Measurements from ENCODE around the gene LASP1NB.
"Not testable (repeated sequence)": the region's sequence is repeated elsewhere in the genome, so short reads cannot be mapped to it uniquely, and the experiment has no call there.

Gene LASP1NB

DNA sequence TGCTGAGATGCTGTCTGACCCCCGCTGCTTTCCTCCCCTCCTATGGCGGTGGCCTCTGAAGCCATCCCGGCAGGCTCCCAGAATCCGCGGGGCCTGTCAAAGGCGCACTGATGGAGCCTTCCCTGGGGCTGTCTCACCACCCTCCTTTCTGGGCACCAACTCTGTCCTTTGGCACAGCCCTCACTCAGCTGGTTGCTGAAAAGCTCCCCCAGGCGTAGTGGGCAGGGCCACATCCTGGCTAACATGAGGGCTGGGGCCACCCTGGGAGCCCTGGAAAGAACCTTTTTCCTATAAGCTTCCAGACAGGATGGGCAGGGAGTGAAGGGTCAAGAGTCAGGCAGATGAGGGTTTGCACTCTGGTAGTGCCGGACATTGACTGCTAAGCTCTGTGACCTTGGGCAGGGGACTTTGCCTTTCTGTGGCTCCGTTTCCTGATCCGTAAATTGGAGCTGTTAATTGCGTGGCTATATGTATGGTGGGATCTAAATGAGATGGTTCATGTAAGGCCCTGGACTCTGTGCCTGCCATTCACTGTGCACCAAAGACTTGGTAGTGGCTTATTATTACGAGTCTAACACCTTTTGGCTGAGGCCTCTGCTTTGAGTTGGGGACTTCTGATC is 27.6 kb upstream of the LASP1NB start:
- DNase-seq = no peak

DNA sequence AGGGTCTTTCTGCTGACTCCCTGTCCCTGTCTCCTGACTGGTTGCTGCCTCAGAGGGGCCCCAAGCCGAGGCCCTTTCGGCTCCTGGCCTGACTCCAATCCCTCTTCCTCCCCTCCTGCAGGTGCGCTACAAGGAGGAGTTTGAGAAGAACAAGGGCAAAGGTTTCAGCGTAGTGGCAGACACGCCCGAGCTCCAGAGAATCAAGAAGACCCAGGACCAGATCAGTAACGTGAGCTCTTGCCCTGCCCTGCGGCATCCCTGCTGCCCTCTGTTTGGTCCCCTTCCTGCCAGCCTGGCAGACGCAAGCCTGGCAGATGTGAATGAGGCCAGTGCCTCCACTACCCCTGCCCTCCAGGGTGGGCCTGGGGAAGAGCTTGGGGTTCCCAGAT is 27.1 kb upstream of the LASP1NB start:
- DNase-seq = no peak

GRCh38 chr17:38898812-38899348 is 26.5 kb upstream of the LASP1NB start:
- peak; percentile 61 to 83 for DNase-seq

GRCh38 chr17:38899421-38899820 is 26.0 kb upstream of the LASP1NB start:
- no peak for DNase-seq

- DNase-seq = peak; percentile 88 to 97
Observed at GRCh38 chr17:38900978-38901656, 24.3 kb upstream of the LASP1NB start.

- DNase-seq = no peak
Observed at GRCh38 chr17:38903404-38903803, 22.0 kb upstream of the LASP1NB start.

DNA sequence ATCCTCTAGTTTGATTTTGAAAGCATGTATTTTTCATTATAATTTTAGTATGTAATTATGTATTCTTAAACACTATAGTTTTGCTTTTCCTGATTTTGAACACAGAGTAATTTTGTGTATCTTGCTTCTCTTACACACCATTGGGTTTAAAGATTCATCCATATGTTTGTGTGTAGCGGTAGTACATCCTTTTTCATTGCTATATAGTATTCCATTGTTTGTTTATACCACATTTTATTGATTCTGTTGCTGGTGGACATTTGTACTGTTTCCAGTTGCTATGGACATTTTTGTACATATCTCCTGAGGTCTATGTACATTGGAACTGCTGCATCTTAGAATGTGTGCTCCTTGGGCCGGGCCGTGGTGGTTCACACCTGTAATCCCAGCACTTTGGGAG is 20.5 kb upstream of the LASP1NB start:
- no peak for DNase-seq

DNA sequence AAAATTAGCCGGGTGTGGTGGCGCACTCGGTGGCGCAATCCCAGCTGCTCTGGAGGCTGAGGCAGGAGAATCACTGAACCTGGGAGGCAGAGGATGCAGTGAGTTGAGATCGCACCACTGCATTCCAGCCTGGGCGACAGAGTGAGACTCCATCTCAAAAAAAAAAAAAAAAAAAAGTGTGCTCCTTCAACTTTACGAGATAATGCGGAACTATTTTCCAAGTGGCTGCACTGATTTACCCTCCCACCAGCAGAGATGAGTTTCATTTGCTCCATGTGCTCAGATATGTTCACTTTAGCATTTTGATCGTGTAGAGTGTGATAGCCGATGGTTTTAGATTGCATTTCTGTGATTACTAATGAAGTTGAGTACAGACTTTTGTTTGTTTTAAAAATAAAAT is 20.0 kb upstream of the LASP1NB start:
- DNase-seq = no peak

GRCh38 chr17:38906460-38907228 is 18.8 kb upstream of the LASP1NB start:
- DNase-seq = peak; percentile 56 to 87

- no peak for DNase-seq
Observed at GRCh38 chr17:38907930-38908675, 17.3 kb upstream of the LASP1NB start.

DNA sequence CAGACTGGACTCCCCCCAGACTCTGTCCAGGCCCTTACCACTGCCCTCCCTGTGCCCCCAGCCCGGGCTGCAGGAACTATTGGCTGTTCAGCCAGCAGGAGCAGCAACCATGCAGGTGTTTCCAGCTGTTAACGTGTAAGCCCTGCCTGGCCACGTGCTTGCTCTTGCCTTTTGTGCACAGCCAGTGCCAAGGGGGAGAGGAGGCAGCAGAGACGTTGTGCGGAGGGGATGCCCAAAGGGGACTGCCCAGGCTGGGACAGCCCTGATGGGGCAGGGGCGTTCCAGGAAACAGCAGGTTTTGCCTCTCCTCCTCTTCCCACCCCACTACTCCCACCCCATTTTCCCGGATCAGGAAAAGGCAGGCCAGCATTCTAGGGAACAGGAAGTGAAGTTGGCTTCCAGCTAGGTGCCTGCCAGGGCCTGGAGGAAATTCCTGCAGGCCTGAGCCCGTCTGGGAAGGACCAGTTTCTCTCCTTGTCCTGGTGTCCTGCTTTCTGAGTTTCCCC is 16.7 kb upstream of the LASP1NB start:
- DNase-seq = no peak

DNA sequence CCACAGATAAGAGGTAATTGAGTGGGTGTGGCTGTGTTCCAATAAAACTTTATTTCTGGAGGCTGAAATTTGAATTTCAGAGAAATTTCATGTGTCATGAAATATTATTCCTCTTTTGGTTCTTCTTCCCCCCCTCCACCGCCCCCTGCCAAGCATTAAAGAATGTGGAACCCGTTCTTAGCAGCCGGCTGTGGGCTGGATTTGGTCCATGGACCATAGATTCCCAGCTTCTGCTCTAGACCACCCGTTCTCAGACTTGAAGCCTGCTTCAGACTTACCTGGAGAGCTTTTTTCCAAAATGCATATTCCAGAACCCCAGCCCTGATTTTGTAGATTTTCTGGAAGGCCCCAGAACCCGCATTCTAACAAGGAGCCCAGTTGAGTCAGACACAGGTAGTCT is 15.1 kb upstream of the LASP1NB start:
- no peak for DNase-seq

DNA sequence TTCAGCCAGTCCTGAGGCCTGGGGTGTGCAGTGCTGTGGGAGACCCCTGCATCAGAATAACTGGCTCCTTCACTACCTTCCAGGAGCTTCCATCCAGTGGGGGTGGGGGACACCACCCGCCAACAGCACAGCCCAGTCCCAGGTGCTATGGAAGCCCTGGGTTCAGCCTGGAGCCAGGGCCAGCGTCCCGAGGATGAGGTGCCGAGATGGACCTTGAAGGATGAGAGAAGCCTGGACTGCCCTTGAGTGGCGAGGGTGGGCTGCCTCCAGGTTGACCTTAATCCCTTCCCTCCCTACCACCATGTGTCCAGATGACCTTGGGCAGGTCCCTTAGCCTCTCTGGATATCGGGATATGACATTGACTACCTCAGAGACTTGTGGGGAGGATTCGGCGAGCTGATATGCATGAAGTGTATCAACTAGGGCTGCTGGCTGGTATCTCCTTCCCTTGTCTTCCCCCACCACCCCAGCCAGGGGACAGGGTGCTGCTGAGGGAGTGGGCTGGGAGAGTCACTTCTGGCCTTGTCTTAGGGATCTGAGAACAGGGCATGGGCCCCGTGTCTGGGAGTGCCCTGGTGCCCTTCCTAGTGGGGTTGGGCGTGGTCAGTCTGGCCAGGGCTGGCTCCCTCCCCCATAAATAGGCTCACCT is 14.2 kb upstream of the LASP1NB start:
- no peak for DNase-seq

- not testable (repeated sequence) for DNase-seq
Observed at GRCh38 chr17:38911731-38912081, 13.7 kb upstream of the LASP1NB start.

DNA sequence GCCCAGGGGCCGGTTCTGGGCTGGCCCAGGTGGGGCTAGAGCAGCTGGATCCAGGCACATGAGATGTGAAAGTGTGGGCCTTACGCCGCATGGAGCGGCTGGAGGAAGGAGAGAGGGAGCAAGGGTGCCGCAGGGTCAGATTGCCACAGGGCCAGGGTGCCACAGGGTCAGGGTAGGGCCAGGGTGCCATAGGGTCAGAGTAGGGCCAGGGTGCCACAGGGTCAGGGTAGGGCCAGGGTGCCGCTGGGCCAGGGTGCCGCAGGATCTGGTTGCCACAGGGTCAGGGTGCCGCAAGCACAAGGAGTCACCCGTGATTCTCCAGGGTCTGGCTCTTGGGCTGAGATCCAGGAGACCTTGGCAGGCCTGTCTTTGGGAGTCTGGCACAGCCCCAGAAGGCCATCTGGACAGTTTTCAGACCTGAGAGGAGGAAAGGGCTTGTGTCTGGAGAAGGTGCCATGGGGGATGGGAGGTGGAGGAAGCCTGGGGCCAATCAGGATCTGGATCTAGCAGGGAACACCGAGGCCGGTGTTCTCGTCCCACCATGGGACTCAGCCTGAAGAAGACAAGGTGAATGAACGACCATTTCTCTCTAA is 13.1 kb upstream of the LASP1NB start:
- no peak for DNase-seq

DNA sequence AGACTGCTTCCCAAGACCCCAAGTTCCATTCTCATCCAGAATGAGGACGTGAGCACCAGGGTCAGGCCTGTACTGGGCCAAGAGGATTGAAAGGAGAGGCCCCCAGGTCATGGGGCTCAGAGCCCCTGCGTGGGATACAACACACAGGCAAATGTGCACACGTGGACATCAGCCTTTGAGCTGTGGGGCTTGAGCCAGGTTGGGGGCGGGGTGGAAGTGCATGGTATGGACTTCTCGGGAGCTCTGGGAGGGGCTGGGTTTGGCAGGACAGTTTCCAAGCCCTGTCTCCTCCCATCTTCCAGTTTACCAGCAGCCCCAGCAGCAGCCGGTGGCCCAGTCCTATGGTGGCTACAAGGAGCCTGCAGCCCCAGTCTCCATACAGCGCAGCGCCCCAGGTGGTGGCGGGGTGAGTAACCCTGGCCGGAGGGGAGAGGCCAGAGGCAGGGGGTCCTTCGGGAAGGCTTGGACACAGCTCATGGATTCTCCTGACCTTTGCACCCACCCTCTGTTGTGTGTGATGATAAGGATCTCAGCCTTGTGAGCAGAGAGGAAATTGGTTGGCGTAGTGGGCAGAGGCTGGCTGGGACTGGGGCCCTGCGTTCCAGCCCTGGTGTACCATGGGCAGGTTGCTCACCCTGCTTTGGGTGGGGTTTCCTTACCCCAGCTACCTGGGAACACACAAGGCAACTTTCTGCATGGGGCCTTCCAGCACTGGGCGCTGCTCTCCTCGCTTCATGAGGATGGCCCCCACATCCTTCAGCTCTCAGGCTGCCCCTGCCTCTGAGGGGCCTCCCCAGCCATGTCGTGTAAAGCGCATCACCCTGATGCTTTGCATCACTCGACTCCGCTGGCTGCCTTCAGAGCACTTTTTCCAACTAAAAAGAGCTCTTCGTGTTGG is 10.4 kb upstream of the LASP1NB start:
- no peak for DNase-seq

DNA sequence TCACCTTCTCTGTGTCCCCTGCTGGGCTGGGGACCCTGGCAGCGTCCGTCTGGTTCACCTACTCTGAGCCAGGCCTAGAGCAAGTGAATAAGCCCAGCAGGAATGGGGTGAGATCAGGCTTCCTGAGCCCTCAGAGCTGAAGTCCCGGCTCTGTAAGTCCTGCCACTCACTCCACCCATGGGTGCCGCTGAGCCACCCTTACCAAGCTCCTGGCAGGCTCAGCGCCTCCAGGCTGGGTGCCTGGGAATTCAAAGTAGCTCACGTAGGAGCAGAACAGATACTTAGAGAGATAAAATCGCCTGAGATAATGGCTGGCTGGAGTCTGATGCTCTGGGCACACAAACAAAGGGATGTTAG is 9.8 kb upstream of the LASP1NB start:
- no peak for DNase-seq

- DNase-seq = no peak
Observed at GRCh38 chr17:38916771-38917170, 8.6 kb upstream of the LASP1NB start.

DNA sequence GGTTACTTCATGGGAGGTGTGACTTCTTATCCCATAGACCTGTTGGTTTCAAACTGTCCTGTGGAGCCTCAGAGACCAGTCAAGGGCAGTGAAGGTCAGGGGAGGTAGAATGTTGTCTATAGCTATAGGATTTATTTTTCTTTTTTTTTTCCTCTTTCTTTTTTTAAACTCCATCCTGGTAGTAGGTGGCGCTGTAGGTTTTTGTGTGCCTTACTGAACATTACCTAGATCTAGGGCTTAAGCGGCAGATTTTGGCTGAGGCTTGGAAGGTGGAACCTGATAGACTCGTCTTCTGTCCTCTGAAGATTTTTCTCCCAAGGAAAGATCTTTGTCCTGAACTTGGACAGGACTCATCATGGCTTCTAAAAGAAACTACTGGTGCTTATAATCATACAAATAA is 8.2 kb upstream of the LASP1NB start:
- no peak for DNase-seq

- DNase-seq = no peak
Observed at GRCh38 chr17:38918129-38918913, 7.1 kb upstream of the LASP1NB start.

Measured in inflammatory macrophage treated with lipopolysaccharide for 1 hour (primary cell).